Cardiac muscle cell (in vitro differentiated cells and primary cell): ENCODE results near the gene CNTNAP2. TPM values are rescaled to one million over a fixed set of nuclear protein-coding genes. Genes with fewer than 3 reads are reported as not detected.

Source experiments
- DNase-seq, 2 donors: peaks; one replicate each; pipeline versions ENCODE4 v3.0.0 to v3.0.0-alpha.2; 2010 to 2017; ENCODE audit warnings: low read depth in 1 of 2, low spot score in 1 of 2
- H3K27ac ChIP-seq: fragments of 200-600 bp; sonication (generic); 2 replicates; pipeline ENCODE4 v1.5.1; 2016
- H3K27me3 ChIP-seq: fragments of 200-600 bp; sonication (generic); 2 replicates; pipeline ENCODE4 v1.6.0; 2016; ENCODE audit warnings: control low read depth
- H3K36me3 ChIP-seq: fragments of 200-600 bp; sonication (generic); 2 replicates; pipeline ENCODE4 v1.5.1; 2016; ENCODE audit warnings: control low read depth
- H3K4me1 ChIP-seq: fragments of 200-600 bp; sonication (generic); 2 replicates; pipeline ENCODE4 v1.8.1; 2017; ENCODE audit warnings: low read depth, mild to moderate bottlenecking, mixed run types
- H3K4me3 ChIP-seq: fragments of 200-600 bp; sonication (generic); 2 replicates; pipeline ENCODE4 v1.5.1; 2016; ENCODE audit warnings: mild to moderate bottlenecking
- H3K9me3 ChIP-seq: fragments of 200-600 bp; sonication (generic); 2 replicates; pipeline ENCODE4 v1.5.1; 2017; ENCODE audit warnings: low read depth, mild to moderate bottlenecking, control low read depth
- polyA plus RNA-seq: library from polyadenylated mRNA; unstranded; fragments of >200 nt; fragmentation: Nextera tagmentation; extraction: Ambion mirVana; gene quantifications from 2 replicates; pipeline ENCODE4 v1.2.1, GENCODE V29; 2016
- total RNA-seq: library from RNA; depleted of rRNA; stranded (reverse); fragments of >200 nt; gene quantifications from 2 replicates; pipeline ENCODE4 v1.2.3, GENCODE V29; 2016
- TF ChIP-seq, protein P1 (sequence below): IDR thresholded peaks from 2 replicates; pipeline ENCODE4 v1.5.1; 2012; ENCODE audit warnings: low read depth, mild to moderate bottlenecking, low read length

CNTNAP2 gene
- total and polyA plus RNA-seq, 2 experiments from 2014 or later, result 4.8 to 5.1 TPM

GRCh38 chr7:147878912-147879661 is 1762.5 kb downstream of the CNTNAP2 start:
- Histone ChIP-seq H3K4me3 (no peak overlapping the region), H3K27ac (no peak overlapping the region), H3K36me3 (no peaks in the 10 kb centered on the region), H3K4me1 (no peaks in the 10 kb centered on the region), H3K27me3 (no peaks in the 10 kb centered on the region), H3K9me3 (no peaks in the 10 kb centered on the region)
- TF ChIP-seq, protein P1, sequence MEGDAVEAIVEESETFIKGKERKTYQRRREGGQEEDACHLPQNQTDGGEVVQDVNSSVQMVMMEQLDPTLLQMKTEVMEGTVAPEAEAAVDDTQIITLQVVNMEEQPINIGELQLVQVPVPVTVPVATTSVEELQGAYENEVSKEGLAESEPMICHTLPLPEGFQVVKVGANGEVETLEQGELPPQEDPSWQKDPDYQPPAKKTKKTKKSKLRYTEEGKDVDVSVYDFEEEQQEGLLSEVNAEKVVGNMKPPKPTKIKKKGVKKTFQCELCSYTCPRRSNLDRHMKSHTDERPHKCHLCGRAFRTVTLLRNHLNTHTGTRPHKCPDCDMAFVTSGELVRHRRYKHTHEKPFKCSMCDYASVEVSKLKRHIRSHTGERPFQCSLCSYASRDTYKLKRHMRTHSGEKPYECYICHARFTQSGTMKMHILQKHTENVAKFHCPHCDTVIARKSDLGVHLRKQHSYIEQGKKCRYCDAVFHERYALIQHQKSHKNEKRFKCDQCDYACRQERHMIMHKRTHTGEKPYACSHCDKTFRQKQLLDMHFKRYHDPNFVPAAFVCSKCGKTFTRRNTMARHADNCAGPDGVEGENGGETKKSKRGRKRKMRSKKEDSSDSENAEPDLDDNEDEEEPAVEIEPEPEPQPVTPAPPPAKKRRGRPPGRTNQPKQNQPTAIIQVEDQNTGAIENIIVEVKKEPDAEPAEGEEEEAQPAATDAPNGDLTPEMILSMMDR, result no peak
- DNase-seq, result no peak

DNA sequence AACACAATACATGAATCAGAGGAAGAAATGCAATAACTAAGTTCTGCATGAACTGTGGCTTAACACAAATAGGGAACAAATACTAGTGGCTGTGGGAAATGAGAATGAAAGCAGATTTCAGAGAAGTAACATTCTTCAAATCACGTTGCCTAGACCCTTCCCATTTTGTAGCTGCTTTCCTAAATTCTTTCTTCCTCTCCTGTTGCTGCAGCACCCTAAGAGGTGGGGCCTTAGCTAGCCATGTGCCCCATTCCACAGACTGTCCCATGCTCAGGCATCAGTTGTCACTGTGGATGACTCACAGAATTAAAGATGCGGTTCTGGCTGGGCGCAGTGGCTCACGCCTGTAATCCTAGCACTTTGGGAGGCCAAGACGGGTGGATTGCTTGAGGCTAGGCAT is 1769.3 kb downstream of the CNTNAP2 start:
- no peak overlapping the region for H3K4me3 ChIP-seq
- no peaks in the 10 kb centered on the region for H3K27me3 ChIP-seq
- no peak for DNase-seq
- no peaks in the 10 kb centered on the region for H3K9me3 ChIP-seq
- no peaks in the 10 kb centered on the region for H3K4me1 ChIP-seq
- TF ChIP-seq, protein P1, result no peak
- no peak overlapping the region for H3K27ac ChIP-seq
- no peaks in the 10 kb centered on the region for H3K36me3 ChIP-seq

DNA sequence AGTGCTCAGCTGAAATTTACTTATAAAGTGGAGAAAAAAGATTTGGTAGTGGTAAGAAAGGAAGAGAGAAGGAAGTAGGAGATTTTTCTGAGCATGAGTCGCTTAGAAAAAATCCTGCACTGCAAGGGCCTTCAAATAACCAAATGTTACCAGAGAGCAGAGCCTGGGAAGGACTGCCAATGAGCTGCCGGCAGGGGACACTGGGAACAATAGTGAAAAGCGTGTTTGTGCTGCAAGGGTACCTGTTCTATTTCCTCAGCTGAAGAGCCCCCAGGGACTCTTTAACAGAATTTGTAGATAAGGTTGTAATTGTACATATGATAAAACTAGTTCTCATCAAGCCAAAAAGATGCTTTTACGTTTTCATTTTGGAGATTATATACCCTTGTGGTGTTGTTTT is 1777.7 kb downstream of the CNTNAP2 start:
- no peaks in the 10 kb centered on the region for H3K4me1 ChIP-seq
- DNase-seq, result peak in 1 of 2 donors; percentile 0
- H3K4me3 ChIP-seq, result no peak overlapping the region
- TF ChIP-seq, protein P1, result no peak
- H3K27me3 ChIP-seq, result no peaks in the 10 kb centered on the region
- H3K36me3 ChIP-seq, result no peaks in the 10 kb centered on the region
- no peaks in the 10 kb centered on the region for H3K9me3 ChIP-seq
- no peak overlapping the region for H3K27ac ChIP-seq

GRCh38 chr7:147896121-147896520 is 1779.5 kb downstream of the CNTNAP2 start:
- H3K9me3 ChIP-seq, result no peaks in the 10 kb centered on the region
- H3K27ac ChIP-seq, result no peak overlapping the region
- no peaks in the 10 kb centered on the region for H3K36me3 ChIP-seq
- no peak overlapping the region for H3K4me3 ChIP-seq
- DNase-seq, result no peak
- H3K27me3 ChIP-seq, result no peaks in the 10 kb centered on the region
- TF ChIP-seq, protein P1, result no peak
- no peaks in the 10 kb centered on the region for H3K4me1 ChIP-seq

DNA sequence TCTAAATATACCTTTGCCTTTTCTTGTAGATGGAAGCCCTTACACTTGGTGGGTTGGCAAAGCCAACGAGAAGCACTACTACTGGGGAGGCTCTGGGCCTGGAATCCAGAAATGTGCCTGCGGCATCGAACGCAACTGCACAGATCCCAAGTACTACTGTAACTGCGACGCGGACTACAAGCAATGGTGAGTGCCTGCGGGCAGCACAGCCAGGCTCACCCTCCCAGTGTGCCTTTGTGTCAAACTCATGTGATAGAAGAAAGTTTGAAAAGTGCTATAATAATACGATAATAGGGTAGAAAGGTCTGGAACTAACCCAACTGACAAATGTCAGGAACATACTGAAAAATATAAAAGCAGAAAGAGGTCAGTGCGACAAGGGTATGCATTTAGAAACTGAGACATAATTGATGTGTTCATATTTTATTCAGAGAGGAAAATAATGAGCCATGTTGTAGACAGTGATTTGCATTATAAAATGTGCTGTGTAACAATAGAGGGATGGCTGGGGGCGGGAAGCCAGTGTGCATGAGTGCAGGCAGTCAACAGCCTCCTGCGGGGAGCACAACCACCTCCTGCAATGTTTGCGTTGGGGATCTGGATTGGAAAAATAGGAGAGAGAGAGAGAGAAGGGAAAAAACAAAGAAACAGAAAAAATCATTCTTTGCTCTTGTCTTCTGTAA is 1787.1 kb downstream of the CNTNAP2 start:
- Histone ChIP-seq H3K4me1 (no peaks in the 10 kb centered on the region), H3K36me3 (no peaks in the 10 kb centered on the region), H3K9me3 (no peaks in the 10 kb centered on the region), H3K27ac (no peak overlapping the region), H3K4me3 (no peak overlapping the region), H3K27me3 (no peaks in the 10 kb centered on the region)
- TF ChIP-seq, protein P1, result no peak
- no peak for DNase-seq
